Stomach (tissue), 4 donors: ENCODE measurements around the gene TBC1D10B.

ENCODE experiments used
- EP300 ChIP-seq: sonication (generic); formaldehyde crosslinking; IDR thresholded peaks from one replicate; pipeline ENCODE4 v1.6.1; 2017; ENCODE audit warnings: antibody characterized with exemption
- POLR2A ChIP-seq, 4 donors: fragments of 450-650 bp; IDR thresholded peaks; one replicate each; pipeline ENCODE4 v1.6.1; 2016; ENCODE audit warnings: antibody characterized with exemption in 4 of 4, control low read depth in 2 of 4, mild to moderate bottlenecking in 1 of 4, moderate library complexity in 1 of 4
- POLR2AphosphoS5 ChIP-seq, 3 donors: sonication (generic); formaldehyde crosslinking; IDR thresholded peaks; one replicate each; pipeline ENCODE4 v1.6.1; 2016; ENCODE audit warnings: antibody characterized with exemption in 3 of 3
- TF ChIP-seq, protein P1 (sequence below), 7 experiments: fragments of 450-650 bp in 4 of 7; fragments of 200-600 bp in 3 of 7; sonication (generic) in 3 of 7; IDR thresholded peaks; one replicate each; pipeline ENCODE4 v1.5.1; 2016 to 2019; ENCODE audit warnings: antibody characterized with exemption in 7 of 7, control low read depth in 2 of 7, mild to moderate bottlenecking in 1 of 7

DNA sequence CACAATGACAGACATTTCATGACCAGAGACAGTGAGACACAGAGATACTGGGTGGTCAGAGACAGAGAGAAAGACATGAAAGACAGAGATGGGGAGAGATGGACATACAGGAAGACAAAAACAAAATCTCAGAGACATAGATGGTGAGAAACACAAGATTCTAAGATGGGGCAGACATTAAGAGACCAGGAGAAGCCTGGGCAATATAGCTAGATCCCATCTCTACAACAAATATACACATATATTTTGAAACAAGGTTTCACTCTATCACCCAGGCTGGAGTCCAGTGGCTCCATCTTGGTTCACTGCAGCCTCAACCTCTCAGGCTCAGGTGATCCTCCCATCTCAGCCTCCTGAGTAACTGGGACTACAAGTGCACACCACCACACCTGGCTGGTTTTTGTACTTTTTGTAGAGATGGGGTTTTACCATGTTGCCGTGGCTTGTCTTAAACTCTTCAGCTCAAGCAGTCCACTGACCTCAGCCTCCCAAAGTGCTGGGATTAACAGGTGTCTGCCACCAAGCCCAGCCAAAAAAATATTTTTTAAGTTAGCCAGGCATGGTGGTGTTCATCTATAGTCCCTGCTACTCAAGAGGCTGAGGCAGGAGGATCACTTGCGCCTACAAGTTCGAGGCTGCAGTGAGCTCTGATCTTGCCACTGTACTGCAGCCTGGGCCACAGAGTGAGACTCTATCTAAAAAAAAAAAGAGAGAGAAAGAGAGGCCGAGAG lies 9.9 kb upstream of the TBC1D10B start:
- no peak for TF ChIP-seq POLR2AphosphoS5 (IDR thresholded peaks at IDR 0.05)
- TF ChIP-seq EP300 = no peak
- TF ChIP-seq, protein P1, sequence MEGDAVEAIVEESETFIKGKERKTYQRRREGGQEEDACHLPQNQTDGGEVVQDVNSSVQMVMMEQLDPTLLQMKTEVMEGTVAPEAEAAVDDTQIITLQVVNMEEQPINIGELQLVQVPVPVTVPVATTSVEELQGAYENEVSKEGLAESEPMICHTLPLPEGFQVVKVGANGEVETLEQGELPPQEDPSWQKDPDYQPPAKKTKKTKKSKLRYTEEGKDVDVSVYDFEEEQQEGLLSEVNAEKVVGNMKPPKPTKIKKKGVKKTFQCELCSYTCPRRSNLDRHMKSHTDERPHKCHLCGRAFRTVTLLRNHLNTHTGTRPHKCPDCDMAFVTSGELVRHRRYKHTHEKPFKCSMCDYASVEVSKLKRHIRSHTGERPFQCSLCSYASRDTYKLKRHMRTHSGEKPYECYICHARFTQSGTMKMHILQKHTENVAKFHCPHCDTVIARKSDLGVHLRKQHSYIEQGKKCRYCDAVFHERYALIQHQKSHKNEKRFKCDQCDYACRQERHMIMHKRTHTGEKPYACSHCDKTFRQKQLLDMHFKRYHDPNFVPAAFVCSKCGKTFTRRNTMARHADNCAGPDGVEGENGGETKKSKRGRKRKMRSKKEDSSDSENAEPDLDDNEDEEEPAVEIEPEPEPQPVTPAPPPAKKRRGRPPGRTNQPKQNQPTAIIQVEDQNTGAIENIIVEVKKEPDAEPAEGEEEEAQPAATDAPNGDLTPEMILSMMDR (IDR thresholded peaks at IDR 0.05) = no peak
- TF ChIP-seq POLR2A (IDR thresholded peaks at IDR 0.05) = no peak
